HepG2 (cell line): ENCODE measurements around the gene CNOT10. TPM values are rescaled to one million over a fixed set of nuclear protein-coding genes. Genes with fewer than 3 reads are reported as not detected.

ENCODE experiments used
- CERS6 ChIP-seq: sonication (generic); formaldehyde crosslinking; IDR thresholded peaks from 2 replicates; pipeline ENCODE4 v1.5.0; 2020; ENCODE audit warnings: missing genetic modification reagents
- CREBL2 ChIP-seq: sonication (generic); formaldehyde crosslinking; IDR thresholded peaks from 2 replicates; pipeline ENCODE4 v1.8.1; 2023; ENCODE audit warnings: missing genetic modification reagents, mild to moderate bottlenecking, borderline replicate concordance
- E2F5 ChIP-seq: sonication (generic); formaldehyde crosslinking; conservative IDR thresholded peaks from 2 replicates; pipeline ENCODE4 v1.4.0; 2020; ENCODE audit warnings: missing genetic modification reagents
- EP300 ChIP-seq, 3 experiments: sonication (generic) in 1 of 3; formaldehyde crosslinking in 1 of 3; IDR thresholded peaks; 2 replicates each; pipeline versions ENCODE4 v1.5.1 to v1.6.1; 2011 to 2020; ENCODE audit warnings: low read depth in 2 of 3, low read length in 2 of 3, borderline replicate concordance in 1 of 3, improper control_type of control experiment in 1 of 3, mild to moderate bottlenecking in 1 of 3, missing genetic modification reagents in 1 of 3, moderate library complexity in 1 of 3
- HNRNPK ChIP-seq: fragments of 200-400 bp; formaldehyde crosslinking; IDR thresholded peaks from 2 replicates; pipeline ENCODE4 v1.6.1; 2018; ENCODE audit warnings: low read length, low read depth, moderate library complexity, mild to moderate bottlenecking; ENCODE audit not compliant: poor library complexity, severe bottlenecking
- MTERF4 ChIP-seq: sonication (generic); formaldehyde crosslinking; IDR thresholded peaks from 2 replicates; pipeline ENCODE4 v1.8.0; 2023; ENCODE audit warnings: mild to moderate bottlenecking, missing genetic modification reagents
- NFAT5 ChIP-seq: sonication (generic); formaldehyde crosslinking; IDR thresholded peaks from 2 replicates; pipeline ENCODE4 v1.4.0; 2020; ENCODE audit warnings: missing genetic modification reagents
- PCBP2 ChIP-seq: fragments of 200-400 bp; formaldehyde crosslinking; optimal IDR thresholded peaks from 2 replicates; pipeline ENCODE3; 2018; ENCODE audit warnings: low read length, low read depth; ENCODE audit not compliant: poor library complexity, severe bottlenecking
- TBP ChIP-seq: sonication (generic); formaldehyde crosslinking; IDR thresholded peaks from 2 replicates; pipeline ENCODE4 v1.5.0; 2020; ENCODE audit warnings: missing genetic modification reagents
- TCF7L2 ChIP-seq: IDR thresholded peaks from 2 replicates; pipeline ENCODE4 v1.6.1; 2011; ENCODE audit warnings: mild to moderate bottlenecking, low read depth, low read length, moderate library complexity
- TFDP1 ChIP-seq: IDR thresholded peaks from 2 replicates; pipeline ENCODE4 v1.6.1; 2016; ENCODE audit warnings: missing compliant biosample characterization, missing genetic modification reagents, borderline replicate concordance
- THAP8 ChIP-seq: sonication (generic); formaldehyde crosslinking; IDR thresholded peaks from 2 replicates; pipeline ENCODE4 v1.5.1; 2020; ENCODE audit warnings: missing genetic modification reagents, mild to moderate bottlenecking, borderline replicate concordance
- ZFP36L1 ChIP-seq: sonication (generic); formaldehyde crosslinking; IDR thresholded peaks from 2 replicates; pipeline ENCODE4 v1.8.0; 2022; ENCODE audit warnings: mild to moderate bottlenecking, missing genetic modification reagents, moderate library complexity
- ZMYM3 ChIP-seq: sonication (generic); formaldehyde crosslinking; IDR thresholded peaks from 2 replicates; pipeline ENCODE4 v1.5.1; 2020; ENCODE audit warnings: mild to moderate bottlenecking, missing genetic modification reagents
- ZNF317 ChIP-seq: sonication (generic); formaldehyde crosslinking; IDR thresholded peaks from 2 replicates; pipeline ENCODE4 v1.5.0; 2020; ENCODE audit warnings: mild to moderate bottlenecking, missing genetic modification reagents
- polyA plus RNA-seq, 8 experiments: library from polyadenylated mRNA; depleted of rRNA in 3 of 8; stranded (reverse) in 7 of 8; unstranded in 1 of 8; fragments of >200 nt; fragmentation: Illumina TruSeq in 4 of 8; extraction: Trizol in 4 of 8; gene quantifications; 2 replicates each; pipeline versions ENCODE4 v1.2.1 to v1.2.3, GENCODE V29; 2011 to 2016; ENCODE audit warnings: low read depth in 4 of 8, missing spikeins in 1 of 8, mixed read lengths in 1 of 8; ENCODE audit not compliant: insufficient read depth in 1 of 8
- total RNA-seq, 5 experiments: library from RNA; depleted of rRNA; stranded (reverse); fragments of >200 nt; fragmentation: Illumina TruSeq; extraction: Trizol; gene quantifications; 2 replicates each; pipeline ENCODE4 v1.2.3, GENCODE V29; 2016; ENCODE audit warnings: low read depth in 1 of 5

The CNOT10 gene
- total and polyA plus RNA-seq, 2 of the 13 experiments (the other 11 are each of a cell fraction or from before 2014, with no cell fraction given) = 21.2 to 34.1 TPM

- TF ChIP-seq E2F5 (CRISPR knock-in tag) (no peak), HNRNPK (no peak), ZFP36L1 (CRISPR knock-in tag) (peak; percentile 52; the same call in 1 of the 2 replicates), TFDP1 (CRISPR knock-in tag) (peak; percentile 90), PCBP2 (no peak), THAP8 (CRISPR knock-in tag) (no peak), TCF7L2 (no peak), TBP (no peak), ZNF317 (CRISPR knock-in tag) (no peak), CERS6 (CRISPR knock-in tag) (peak; percentile 38; the same call in 1 of the 2 replicates), EP300 (IDR thresholded peaks at IDR 0.05; ENCODE audit: low read depth in 2 of 2, low read length in 2 of 2) (no peak), EP300 (CRISPR knock-in tag; IDR thresholded peaks at IDR 0.05; ENCODE audit: borderline replicate concordance) (no peak), ZMYM3 (peak; percentile 24; the same call in 1 of the 2 replicates), CREBL2 (peak; percentile 32; the same call in 1 of the 2 replicates), NFAT5 (peak; percentile 67; the same call in 1 of the 2 replicates), MTERF4 (CRISPR knock-in tag) (no peak)
These were observed at the start of gene CNOT10 (continued) for GRCh38 chr3:32684800-32685542.
